Keratinocyte (primary cell): Measurements from ENCODE around the gene CHP1.

ENCODE experiments used
- CTCF ChIP-seq, 3 experiments: IDR thresholded peaks in 1 of 3; conservative IDR thresholded peaks in 1 of 3; optimal IDR thresholded peaks in 1 of 3; 2 replicates in 2 of 3; 3 replicates in 1 of 3; pipeline versions ENCODE3 to v1.5.1; 2011; ENCODE audit warnings: low read length in 3 of 3, mild to moderate bottlenecking in 3 of 3, moderate library complexity in 2 of 3, control low read depth in 1 of 3, inconsistent platforms in 1 of 3; ENCODE audit not compliant: insufficient read depth in 2 of 3; ENCODE audit errors: extremely low read depth in 1 of 3
- EZH2 ChIP-seq: IDR thresholded peaks from one replicate; pipeline ENCODE4 v1.6.1; 2012; ENCODE audit warnings: inconsistent platforms, mild to moderate bottlenecking, low read length, moderate library complexity

- TF ChIP-seq CTCF (optimal IDR thresholded peaks at IDR 0.05 in 1 of 3, IDR thresholded peaks at IDR 0.05 in 1 of 3, conservative IDR thresholded peaks at IDR 0.05 in 1 of 3; ENCODE audit: extremely low read depth in 1 of 3, insufficient read depth in 2 of 3, low read length in 3 of 3) (no peak), EZH2 (no peak)
Measured at GRCh38 chr15:41241221-41241964, 10.3 kb downstream of the CHP1 start.
